Parathyroid adenoma (tissue), 2 donors: Measurements from ENCODE around the gene GAK.

Experiments used
- H2AFZ ChIP-seq: fragments of 300-600 bp; sonication (generic); one replicate; pipeline ENCODE4 v1.7.0; 2017; ENCODE audit warnings: antibody characterized with exemption, mild to moderate bottlenecking
- H3K27ac ChIP-seq: fragments of 300-600 bp; sonication (generic); one replicate; pipeline ENCODE4 v1.7.0; 2017
- H3K27me3 ChIP-seq: fragments of 300-600 bp; sonication (generic); one replicate; pipeline ENCODE4 v1.7.0; 2017; ENCODE audit warnings: low read length; ENCODE audit not compliant: control insufficient read depth, insufficient read depth
- H3K36me3 ChIP-seq: fragments of 300-600 bp; sonication (generic); one replicate; pipeline ENCODE4 v1.7.0; 2017; ENCODE audit warnings: low read length; ENCODE audit not compliant: control insufficient read depth, insufficient read depth
- H3K4me1 ChIP-seq: fragments of 300-600 bp; sonication (generic); one replicate; pipeline ENCODE4 v1.7.0; 2017; ENCODE audit warnings: control low read depth
- H3K4me2 ChIP-seq: fragments of 300-600 bp; sonication (generic); one replicate; pipeline ENCODE4 v1.7.0; 2017; ENCODE audit warnings: low read length
- H3K4me3 ChIP-seq: fragments of 300-600 bp; sonication (generic); one replicate; pipeline ENCODE4 v1.7.0; 2017; ENCODE audit warnings: low read depth, low read length
- H3K79me2 ChIP-seq: fragments of 300-600 bp; sonication (generic); one replicate; pipeline ENCODE4 v1.7.0; 2017; ENCODE audit warnings: control low read depth
- H3K9ac ChIP-seq: fragments of 300-600 bp; sonication (generic); one replicate; pipeline ENCODE4 v1.7.0; 2017; ENCODE audit warnings: mild to moderate bottlenecking
- H3K9me3 ChIP-seq: fragments of 300-600 bp; sonication (generic); one replicate; pipeline ENCODE4 v1.7.0; 2017; ENCODE audit warnings: low read length; ENCODE audit not compliant: control insufficient read depth
- CTCF ChIP-seq: fragments of 300-600 bp; sonication (generic); IDR thresholded peaks from one replicate; pipeline ENCODE4 v1.7.0; 2017; ENCODE audit warnings: antibody characterized with exemption, mild to moderate bottlenecking
- donor health status: primary hyperparathyroidism.

The GAK gene

GRCh38 chr4:970046-970745, 38.1 kb upstream of the GAK start:
- H2AFZ ChIP-seq: no peak overlapping the region
- no peak for TF ChIP-seq CTCF
- no peak overlapping the region for H3K4me3 ChIP-seq
- H3K27ac ChIP-seq: no peak overlapping the region
- no peaks in the 10 kb centered on the region for H3K27me3 ChIP-seq
- no peak overlapping the region for H3K4me2 ChIP-seq
- H3K36me3 ChIP-seq: no peaks in the 10 kb centered on the region
- no peak overlapping the region for H3K9ac ChIP-seq
- H3K4me1 ChIP-seq: no peaks in the 10 kb centered on the region
- no peaks in the 10 kb centered on the region for H3K79me2 ChIP-seq
- H3K9me3 ChIP-seq: no peaks in the 10 kb centered on the region

GRCh38 chr4:968621-969394, 36.7 kb upstream of the GAK start:
- Histone ChIP-seq H3K9ac (no peak overlapping the region), H3K79me2 (no peaks in the 10 kb centered on the region), H3K36me3 (no peaks in the 10 kb centered on the region), H3K4me3 (no peak overlapping the region), H3K4me2 (no peak overlapping the region), H3K4me1 (no peaks in the 10 kb centered on the region), H3K27ac (no peak overlapping the region), H3K9me3 (no peaks in the 10 kb centered on the region), H2AFZ (no peak overlapping the region), H3K27me3 (no peaks in the 10 kb centered on the region)
- no peak for TF ChIP-seq CTCF

- H3K79me2 ChIP-seq: no peaks in the 10 kb centered on the region
- no peaks in the 10 kb centered on the region for H3K4me1 ChIP-seq
- H3K27me3 ChIP-seq: no peaks in the 10 kb centered on the region
- H3K9me3 ChIP-seq: no peaks in the 10 kb centered on the region
- H3K9ac ChIP-seq: no peak overlapping the region
- H2AFZ ChIP-seq: no peak overlapping the region
- H3K27ac ChIP-seq: no peak overlapping the region
- no peaks in the 10 kb centered on the region for H3K36me3 ChIP-seq
- H3K4me2 ChIP-seq: no peak overlapping the region
- no peak overlapping the region for H3K4me3 ChIP-seq
- TF ChIP-seq CTCF: no peak
Measured at GRCh38 chr4:968221-968620, 36.1 kb upstream of the GAK start.

- Histone ChIP-seq H3K79me2 (no peaks in the 10 kb centered on the region), H2AFZ (no peak overlapping the region), H3K36me3 (no peaks in the 10 kb centered on the region), H3K9ac (no peak overlapping the region), H3K9me3 (no peaks in the 10 kb centered on the region), H3K4me1 (no peaks in the 10 kb centered on the region), H3K27me3 (no peaks in the 10 kb centered on the region), H3K4me2 (no peak overlapping the region), H3K4me3 (no peak overlapping the region), H3K27ac (no peak overlapping the region)
- no peak for TF ChIP-seq CTCF
Measured at GRCh38 chr4:967113-968104, 35.3 kb upstream of the GAK start.
